Sigmoid colon (tissue), 7 donors: Measurements from ENCODE around the gene DLX3. TPM values are rescaled to one million over a fixed set of nuclear protein-coding genes. Genes with fewer than 3 reads are reported as not detected.

ENCODE experiments used
- DNase-seq: peaks from one replicate; pipeline ENCODE4 v3.0.0-alpha.2; 2019
- H3K27ac ChIP-seq, 4 donors: fragments of 200-600 bp; sonication (generic); one replicate each; pipeline ENCODE4 v1.5.1; 2016 to 2019; ENCODE audit warnings: mild to moderate bottlenecking in 1 of 4
- H3K27me3 ChIP-seq, 3 donors: fragments of 200-600 bp; sonication (generic); one replicate each; pipeline ENCODE4 v1.5.1; 2019; ENCODE audit warnings: mild to moderate bottlenecking in 1 of 3
- H3K36me3 ChIP-seq, 4 donors: fragments of 200-600 bp; sonication (generic); one replicate each; pipeline ENCODE4 v1.5.1; 2016 to 2019
- H3K4me1 ChIP-seq, 4 donors: fragments of 200-600 bp; sonication (generic); one replicate each; pipeline ENCODE4 v1.5.1; 2017 to 2019
- H3K4me3 ChIP-seq, 4 donors: fragments of 200-600 bp; sonication (generic); one replicate each; pipeline ENCODE4 v1.5.1; 2017 to 2019; ENCODE audit warnings: mild to moderate bottlenecking in 2 of 4, moderate library complexity in 1 of 4
- H3K9me3 ChIP-seq, 4 donors: fragments of 200-600 bp in 3 of 4; sonication (generic) in 3 of 4; one replicate each; pipeline versions ENCODE4 v1.5.1 to v1.6.1; 2013 to 2019
- EP300 ChIP-seq, 4 donors: sonication (generic); formaldehyde crosslinking; IDR thresholded peaks; one replicate each; pipeline ENCODE4 v1.6.1; 2017; ENCODE audit warnings: antibody characterized with exemption in 4 of 4
- POLR2A ChIP-seq, 2 donors: fragments of 450-650 bp; IDR thresholded peaks; one replicate each; pipeline ENCODE4 v1.6.1; 2016; ENCODE audit warnings: antibody characterized with exemption in 2 of 2, mild to moderate bottlenecking in 2 of 2, moderate library complexity in 2 of 2
- POLR2AphosphoS5 ChIP-seq, 4 donors: sonication (generic); formaldehyde crosslinking; IDR thresholded peaks; one replicate each; pipeline ENCODE4 v1.6.1; 2017; ENCODE audit warnings: antibody characterized with exemption in 4 of 4
- WGBS, 2 donors: extraction: QIAGEN DNeasy Blood & Tissue Kit; methylation state at CpG; one replicate each; pipeline ENCODE4 v1.1.7; 2013; 5-methylcytosine and 5-hydroxymethylcytosine counted together
- intact Hi-C: fragments of 100-400 bp; cut with DNase I; formaldehyde crosslinking; loops from one replicate; pipeline ENCODE4 v1.15.1; 2023
- polyA plus RNA-seq, 3 donors: library from polyadenylated mRNA; stranded (reverse); fragments of 200-250 nt; gene quantifications; one replicate each; pipeline ENCODE4 v1.2.3, GENCODE V29; 2013
- total RNA-seq, 4 donors: library from RNA; depleted of rRNA; stranded (reverse); fragments of >200 nt; gene quantifications; one replicate each; pipeline ENCODE4 v1.1.0, GENCODE V29; 2016
- TF ChIP-seq, protein P1 (sequence below), 4 experiments: fragments of 450-650 bp in 3 of 4; fragments of 200-600 bp in 1 of 4; IDR thresholded peaks; one replicate each; pipeline ENCODE4 v1.5.1; 2016 to 2019; ENCODE audit warnings: antibody characterized with exemption in 4 of 4, mild to moderate bottlenecking in 3 of 4, moderate library complexity in 2 of 4
- donor health status: healthy with polysubstance abuse.
- donor health status: Bipolar disorder and iron deficiency.
- donor health status: healthy.

Gene DLX3
- total and polyA plus RNA-seq, 7 donors: 0.07 to 0.27 TPM; not detected in 5

GRCh38 chr17:50034498-50035364 lies 39.7 kb upstream of the DLX3 start:
- Histone ChIP-seq H3K4me3 (no peak overlapping the region), H3K27ac (peak overlapping the region in 3 of 4 donors; percentile 77 to 84 (median 83)), H3K9me3 (no peaks in the 10 kb centered on the region), H3K36me3 (no peaks in the 10 kb centered on the region), H3K4me1 (peaks cover 0 to 60% (median 49%) of the 10 kb centered on the region in 4 donors), H3K27me3 (no peaks in the 10 kb centered on the region)
- TF ChIP-seq POLR2A (IDR thresholded peaks at IDR 0.05) (no peak), EP300 (IDR thresholded peaks at IDR 0.05) (no peak), POLR2AphosphoS5 (IDR thresholded peaks at IDR 0.05) (no peak)
- TF ChIP-seq, protein P1, sequence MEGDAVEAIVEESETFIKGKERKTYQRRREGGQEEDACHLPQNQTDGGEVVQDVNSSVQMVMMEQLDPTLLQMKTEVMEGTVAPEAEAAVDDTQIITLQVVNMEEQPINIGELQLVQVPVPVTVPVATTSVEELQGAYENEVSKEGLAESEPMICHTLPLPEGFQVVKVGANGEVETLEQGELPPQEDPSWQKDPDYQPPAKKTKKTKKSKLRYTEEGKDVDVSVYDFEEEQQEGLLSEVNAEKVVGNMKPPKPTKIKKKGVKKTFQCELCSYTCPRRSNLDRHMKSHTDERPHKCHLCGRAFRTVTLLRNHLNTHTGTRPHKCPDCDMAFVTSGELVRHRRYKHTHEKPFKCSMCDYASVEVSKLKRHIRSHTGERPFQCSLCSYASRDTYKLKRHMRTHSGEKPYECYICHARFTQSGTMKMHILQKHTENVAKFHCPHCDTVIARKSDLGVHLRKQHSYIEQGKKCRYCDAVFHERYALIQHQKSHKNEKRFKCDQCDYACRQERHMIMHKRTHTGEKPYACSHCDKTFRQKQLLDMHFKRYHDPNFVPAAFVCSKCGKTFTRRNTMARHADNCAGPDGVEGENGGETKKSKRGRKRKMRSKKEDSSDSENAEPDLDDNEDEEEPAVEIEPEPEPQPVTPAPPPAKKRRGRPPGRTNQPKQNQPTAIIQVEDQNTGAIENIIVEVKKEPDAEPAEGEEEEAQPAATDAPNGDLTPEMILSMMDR (IDR thresholded peaks at IDR 0.05): no peak
- DNase-seq: no peak
- WGBS, 2 donors: 87% methylated on average over 16 of the region's 16 CpGs
- intact Hi-C loops: no loop called here

- H3K4me3 ChIP-seq: no peak overlapping the region
- peak overlapping the region in 3 of 4 donors; percentile 77 to 84 (median 83) for H3K27ac ChIP-seq
- 76 to 83% methylated on average over 6 of the region's 6 CpGs for WGBS, 2 donors
- H3K27me3 ChIP-seq: no peaks in the 10 kb centered on the region
- H3K4me1 ChIP-seq: peaks cover 0 to 64% (median 51%) of the 10 kb centered on the region in 4 donors
- H3K36me3 ChIP-seq: no peaks in the 10 kb centered on the region
- DNase-seq: peak; percentile 84
- TF ChIP-seq EP300 (IDR thresholded peaks at IDR 0.05): no peak
- TF ChIP-seq POLR2AphosphoS5 (IDR thresholded peaks at IDR 0.05): peak in 2 of 4 donors; percentile 40 to 61
- TF ChIP-seq POLR2A (IDR thresholded peaks at IDR 0.05): no peak
- TF ChIP-seq, protein P1 (IDR thresholded peaks at IDR 0.05): no peak
- intact Hi-C loops: no loop called here
- H3K9me3 ChIP-seq: no peaks in the 10 kb centered on the region
These were observed 38.3 kb upstream of the DLX3 start for GRCh38 chr17:50033316-50033715.

DNA sequence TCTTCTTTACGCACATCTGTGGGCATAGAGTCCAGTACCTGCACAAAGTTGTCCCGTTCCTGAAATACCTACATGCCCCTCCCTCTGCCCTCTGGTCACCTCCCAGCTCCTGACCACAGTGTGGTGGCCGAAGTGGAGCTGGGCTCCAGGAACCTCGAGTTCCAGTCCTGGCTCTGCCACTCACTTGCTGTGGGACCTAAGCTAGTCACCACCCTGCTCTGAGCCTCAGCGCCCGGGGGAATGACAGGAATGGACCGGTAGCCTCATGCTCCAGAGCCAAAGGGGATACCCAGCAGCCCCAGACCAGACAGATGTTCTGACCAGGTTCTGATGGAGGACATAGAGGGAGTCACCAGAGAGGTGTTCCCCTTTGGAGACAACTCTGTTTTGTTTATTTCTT lies 34.2 kb upstream of the DLX3 start:
- H3K36me3 ChIP-seq: no peaks in the 10 kb centered on the region
- TF ChIP-seq POLR2A (IDR thresholded peaks at IDR 0.05): no peak
- no peak for TF ChIP-seq EP300 (IDR thresholded peaks at IDR 0.05)
- no peak for TF ChIP-seq POLR2AphosphoS5 (IDR thresholded peaks at IDR 0.05)
- TF ChIP-seq, protein P1 (IDR thresholded peaks at IDR 0.05): no peak
- intact Hi-C loops: loop anchor here (10.0 kb wide), 1 partner anchor 276 kb away; no protein-coding TSS in a partner anchor
- no peaks in the 10 kb centered on the region for H3K27me3 ChIP-seq
- peak overlapping the region in 2 of 4 donors; percentile 66 to 71 for H3K27ac ChIP-seq
- 79 to 89% methylated on average over 7 of the region's 7 CpGs for WGBS, 2 donors
- peaks cover 0 to 43% (median 33%) of the 10 kb centered on the region in 4 donors for H3K4me1 ChIP-seq
- H3K4me3 ChIP-seq: no peak overlapping the region
- H3K9me3 ChIP-seq: no peaks in the 10 kb centered on the region
- no peak for DNase-seq

GRCh38 chr17:50028736-50029120 lies 33.7 kb upstream of the DLX3 start:
- peaks cover 0 to 38% (median 31%) of the 10 kb centered on the region in 4 donors for H3K4me1 ChIP-seq
- H3K27ac ChIP-seq: peak overlapping the region in 3 of 4 donors; percentile 26 to 71 (median 66)
- H3K9me3 ChIP-seq: no peaks in the 10 kb centered on the region
- TF ChIP-seq EP300 (IDR thresholded peaks at IDR 0.05): no peak
- no peak for TF ChIP-seq POLR2AphosphoS5 (IDR thresholded peaks at IDR 0.05)
- no peak for TF ChIP-seq POLR2A (IDR thresholded peaks at IDR 0.05)
- TF ChIP-seq, protein P1 (IDR thresholded peaks at IDR 0.05): no peak
- 73 to 90% methylated on average over 6 of the region's 6 CpGs for WGBS, 2 donors
- intact Hi-C loops: loop anchor here (10.0 kb wide), 1 partner anchor 276 kb away; no protein-coding TSS in a partner anchor
- no peak for DNase-seq
- H3K4me3 ChIP-seq: no peak overlapping the region
- no peaks in the 10 kb centered on the region for H3K27me3 ChIP-seq
- H3K36me3 ChIP-seq: no peaks in the 10 kb centered on the region
